MM.1S (cell line): ENCODE measurements around the gene SNX2.

ENCODE experiments used
- DNase-seq: peaks from one replicate; pipeline ENCODE4 v3.0.0-alpha.2; 2015
- H2AFZ ChIP-seq: fragments of 300-600 bp; sonication (generic); 2 replicates; pipeline ENCODE4 v1.6.0; 2016; ENCODE audit warnings: antibody characterized with exemption, low read length
- H3F3A ChIP-seq: fragments of 300-600 bp; sonication (generic); 2 replicates; pipeline ENCODE4 v1.6.1; 2016; ENCODE audit warnings: mild to moderate bottlenecking, antibody characterized with exemption, low read length, moderate library complexity, mixed read lengths; ENCODE audit not compliant: insufficient read depth
- H3K27ac ChIP-seq: fragments of 300-600 bp; sonication (generic); 2 replicates; pipeline ENCODE4 v1.5.1; 2016; ENCODE audit warnings: mild to moderate bottlenecking, low read length
- H3K27me3 ChIP-seq: fragments of 300-600 bp; sonication (generic); replicated peaks from 2 replicates; pipeline ENCODE4 v1.6.0; 2016; ENCODE audit warnings: low read length; ENCODE audit not compliant: insufficient read depth
- H3K36me3 ChIP-seq: fragments of 300-600 bp; sonication (generic); replicated peaks from 2 replicates; pipeline ENCODE4 v1.6.1; 2016; ENCODE audit warnings: mild to moderate bottlenecking, low read length, mixed read lengths; ENCODE audit not compliant: insufficient read depth
- H3K4me1 ChIP-seq: fragments of 300-600 bp; sonication (generic); 2 replicates; pipeline ENCODE4 v1.6.1; 2016; ENCODE audit warnings: low read length, mixed read lengths
- H3K4me2 ChIP-seq: fragments of 300-600 bp; sonication (generic); 2 replicates; pipeline ENCODE4 v1.6.0; 2016; ENCODE audit warnings: low read depth, low read length
- H3K4me3 ChIP-seq: fragments of 300-600 bp; sonication (generic); 2 replicates; pipeline ENCODE4 v1.5.1; 2016; ENCODE audit warnings: low read length, mixed read lengths
- H3K79me2 ChIP-seq: fragments of 300-600 bp; sonication (generic); 2 replicates; pipeline ENCODE4 v1.6.1; 2016; ENCODE audit warnings: mixed run types, low read length, mixed read lengths
- H3K9ac ChIP-seq: fragments of 300-600 bp; sonication (generic); 2 replicates; pipeline ENCODE4 v1.6.1; 2016; ENCODE audit warnings: low read length, mixed read lengths
- H3K9me2 ChIP-seq: fragments of 300-600 bp; sonication (generic); replicated peaks from 2 replicates; pipeline ENCODE4 v1.6.1; 2016; ENCODE audit warnings: mild to moderate bottlenecking, low read length, mixed read lengths; ENCODE audit not compliant: insufficient read depth
- H3K9me3 ChIP-seq: fragments of 300-600 bp; sonication (generic); replicated peaks from 2 replicates; pipeline ENCODE4 v1.6.1; 2016; ENCODE audit warnings: mild to moderate bottlenecking, low read length, mixed read lengths; ENCODE audit not compliant: insufficient read depth
- H4K20me1 ChIP-seq: fragments of 300-600 bp; sonication (generic); 2 replicates; pipeline ENCODE4 v1.6.1; 2016; ENCODE audit warnings: mild to moderate bottlenecking, low read length, moderate library complexity, mixed read lengths; ENCODE audit not compliant: insufficient read depth
- CTCF ChIP-seq: fragments of 300-600 bp; sonication (generic); IDR thresholded peaks from 2 replicates; pipeline ENCODE4 v1.5.1; 2016; ENCODE audit warnings: antibody characterized with exemption, low read length, mixed read lengths
- EZH2 ChIP-seq: fragments of 300-600 bp; sonication (generic); optimal IDR thresholded peaks from 2 replicates; pipeline ENCODE3; 2017; ENCODE audit warnings: low read depth, mild to moderate bottlenecking, antibody characterized with exemption, low read length, mixed read lengths
- EZH2phosphoT487 ChIP-seq: fragments of 300-600 bp; sonication (generic); IDR thresholded peaks from 2 replicates; pipeline ENCODE4 v1.6.1; 2018; ENCODE audit warnings: antibody characterized with exemption, low read length

The SNX2 gene

GRCh38 chr5:122741681-122742080 is 33.2 kb upstream of the SNX2 start:
- no peaks in the 10 kb centered on the region for H3K79me2 ChIP-seq
- no peak overlapping the region for H3K27ac ChIP-seq
- DNase-seq = no peak
- H3K27me3 ChIP-seq = no peaks in the 10 kb centered on the region
- no peaks in the 10 kb centered on the region for H3K4me1 ChIP-seq
- H3K4me3 ChIP-seq = no peak overlapping the region
- no peaks in the 10 kb centered on the region for H3K36me3 ChIP-seq
- no peak overlapping the region for H2AFZ ChIP-seq
- H3K9ac ChIP-seq = no peak overlapping the region
- H4K20me1 ChIP-seq = no peaks in the 10 kb centered on the region
- no peaks in the 10 kb centered on the region for H3K9me3 ChIP-seq
- H3F3A ChIP-seq = no peaks in the 10 kb centered on the region
- H3K9me2 ChIP-seq = no peaks in the 10 kb centered on the region; the same call in 1 of the 2 replicates
- H3K4me2 ChIP-seq = no peak overlapping the region
- TF ChIP-seq EZH2phosphoT487 = no peak
- no peak for TF ChIP-seq EZH2
- no peak for TF ChIP-seq CTCF

DNA sequence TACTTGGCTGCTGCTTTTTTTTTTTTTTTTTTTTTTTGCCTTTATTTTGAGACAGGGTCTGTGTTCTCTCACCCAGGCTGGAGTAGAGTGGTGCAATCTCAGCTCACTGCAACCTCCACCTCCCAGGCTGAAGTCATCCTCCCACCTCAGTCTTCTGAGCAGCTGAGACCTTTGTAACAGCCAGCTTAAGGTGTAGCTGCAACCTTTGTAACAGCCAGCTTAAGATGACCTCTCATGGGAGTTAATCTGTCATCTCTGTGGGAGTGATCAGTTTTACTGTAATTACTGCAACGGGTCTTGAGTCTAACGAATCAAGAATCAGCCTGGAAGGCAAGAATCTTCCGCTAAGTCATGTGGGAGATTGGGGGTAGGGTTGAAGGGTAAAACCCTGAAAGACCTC is 31.6 kb upstream of the SNX2 start:
- Histone ChIP-seq H3K9me3 (no peaks in the 10 kb centered on the region), H3K9me2 (no peaks in the 10 kb centered on the region; the same call in 1 of the 2 replicates), H2AFZ (no peak overlapping the region), H3K36me3 (no peaks in the 10 kb centered on the region), H3K9ac (no peak overlapping the region), H3K79me2 (no peaks in the 10 kb centered on the region), H3K4me3 (no peak overlapping the region), H3K4me2 (no peak overlapping the region), H4K20me1 (no peaks in the 10 kb centered on the region), H3K27ac (no peak overlapping the region), H3K4me1 (no peaks in the 10 kb centered on the region), H3K27me3 (no peaks in the 10 kb centered on the region), H3F3A (no peaks in the 10 kb centered on the region)
- DNase-seq = no peak
- no peak for TF ChIP-seq EZH2

- Histone ChIP-seq H3K9ac (no peak overlapping the region), H2AFZ (no peak overlapping the region), H3K4me3 (no peak overlapping the region), H3F3A (no peaks in the 10 kb centered on the region), H3K9me3 (no peaks in the 10 kb centered on the region), H4K20me1 (no peaks in the 10 kb centered on the region), H3K4me1 (no peaks in the 10 kb centered on the region), H3K36me3 (no peaks in the 10 kb centered on the region), H3K4me2 (no peak overlapping the region), H3K27me3 (no peaks in the 10 kb centered on the region), H3K27ac (no peak overlapping the region), H3K79me2 (no peaks in the 10 kb centered on the region), H3K9me2 (no peaks in the 10 kb centered on the region; the same call in 1 of the 2 replicates)
- TF ChIP-seq EZH2 (no peak), CTCF (no peak), EZH2phosphoT487 (no peak)
- DNase-seq = no peak
These were observed 29.3 kb upstream of the SNX2 start for GRCh38 chr5:122745597-122745996.

DNA sequence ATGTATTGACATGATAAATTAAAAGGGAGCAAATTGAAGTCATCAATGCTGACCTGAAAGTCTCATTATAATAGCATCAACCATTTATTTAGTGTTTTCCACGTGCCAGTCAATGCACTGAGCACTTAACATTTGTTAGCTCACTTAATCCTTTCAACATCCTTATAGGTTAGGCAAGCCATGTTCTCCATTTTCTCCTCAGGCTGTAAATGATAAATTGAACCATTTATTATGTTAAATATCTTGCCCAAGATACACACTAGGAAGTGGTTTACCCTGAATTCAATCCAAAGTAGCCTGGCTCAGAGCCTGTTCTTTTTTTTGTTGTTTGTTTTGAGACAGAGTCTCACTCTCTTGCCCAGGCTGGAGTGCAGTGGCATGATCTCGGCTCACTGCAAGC is 25.0 kb upstream of the SNX2 start:
- H3K36me3 ChIP-seq = no peaks in the 10 kb centered on the region
- H3F3A ChIP-seq = no peaks in the 10 kb centered on the region
- no peak for DNase-seq
- H3K79me2 ChIP-seq = no peaks in the 10 kb centered on the region
- H3K4me1 ChIP-seq = no peaks in the 10 kb centered on the region
- H4K20me1 ChIP-seq = no peaks in the 10 kb centered on the region
- no peak overlapping the region for H3K4me2 ChIP-seq
- no peak overlapping the region for H3K4me3 ChIP-seq
- no peak overlapping the region for H2AFZ ChIP-seq
- no peaks in the 10 kb centered on the region for H3K9me3 ChIP-seq
- no peaks in the 10 kb centered on the region for H3K27me3 ChIP-seq
- H3K9ac ChIP-seq = no peak overlapping the region
- no peak overlapping the region for H3K27ac ChIP-seq
- TF ChIP-seq EZH2phosphoT487 (no peak), EZH2 (no peak), CTCF (no peak)
- H3K9me2 ChIP-seq = no peaks in the 10 kb centered on the region
